ENCODE results near the gene PPARGC1A. TPM values are rescaled to one million over a fixed set of nuclear protein-coding genes. Genes with fewer than 3 reads are reported as not detected.

PPARGC1A gene
- total and polyA plus RNA-seq, 8 donors: 2.7 to 12.2 (median 8.1) TPM

DNA sequence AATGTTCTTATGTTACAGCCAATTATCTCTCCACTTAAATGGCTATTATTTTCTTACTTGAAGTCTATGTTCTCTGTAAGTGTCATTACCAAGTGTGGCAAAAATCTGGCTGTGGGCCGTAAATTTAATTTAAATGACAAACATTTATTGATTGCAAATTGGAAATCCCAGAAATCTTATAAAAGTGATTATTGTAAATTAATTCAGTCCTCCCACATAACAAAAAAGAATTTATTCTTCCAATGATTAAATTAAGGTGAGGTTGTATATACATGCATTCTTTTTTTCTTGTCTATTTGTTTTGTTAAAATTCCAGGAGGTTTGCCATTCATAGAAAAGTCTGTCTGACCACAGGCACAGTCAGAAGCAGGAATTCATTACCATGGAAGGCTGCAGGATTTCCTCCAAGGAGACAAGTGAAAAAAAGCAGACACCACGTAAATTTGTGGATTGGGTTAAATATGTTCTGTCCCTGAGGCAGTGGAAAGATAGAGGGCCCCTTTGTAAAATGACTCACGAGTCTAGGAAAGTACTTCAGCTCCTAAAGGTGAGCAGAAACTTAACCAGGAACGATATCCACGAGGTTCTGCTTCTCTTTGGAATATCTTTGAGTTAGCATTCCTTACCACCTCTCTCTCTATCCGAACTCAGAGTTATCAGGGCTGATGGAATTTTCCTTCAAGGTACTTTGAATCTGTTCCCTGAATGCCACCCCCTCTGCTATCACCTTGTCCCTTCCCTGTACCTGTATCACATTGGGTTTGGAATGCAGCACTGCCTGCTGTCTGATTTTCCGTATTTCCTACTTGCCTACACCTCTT lies 10.7 kb downstream of the PPARGC1A start:
- FAIRE-seq (no peak), DNase-seq (no peak), ATAC-seq (no peak)
- Histone ChIP-seq H3K27ac (peak overlapping the region in 2 of 4 donors; percentile 30 to 47), H3K4me3 (no peak overlapping the region), H3K4me1 (peaks cover 0 to 4% (median 0%) of the 10 kb centered on the region in 3 donors), H3K9me3 (no peaks in the 10 kb centered on the region), H3K27me3 (no peaks in the 10 kb centered on the region), H3K36me3 (no peaks in the 10 kb centered on the region)
- TF ChIP-seq, protein P1, sequence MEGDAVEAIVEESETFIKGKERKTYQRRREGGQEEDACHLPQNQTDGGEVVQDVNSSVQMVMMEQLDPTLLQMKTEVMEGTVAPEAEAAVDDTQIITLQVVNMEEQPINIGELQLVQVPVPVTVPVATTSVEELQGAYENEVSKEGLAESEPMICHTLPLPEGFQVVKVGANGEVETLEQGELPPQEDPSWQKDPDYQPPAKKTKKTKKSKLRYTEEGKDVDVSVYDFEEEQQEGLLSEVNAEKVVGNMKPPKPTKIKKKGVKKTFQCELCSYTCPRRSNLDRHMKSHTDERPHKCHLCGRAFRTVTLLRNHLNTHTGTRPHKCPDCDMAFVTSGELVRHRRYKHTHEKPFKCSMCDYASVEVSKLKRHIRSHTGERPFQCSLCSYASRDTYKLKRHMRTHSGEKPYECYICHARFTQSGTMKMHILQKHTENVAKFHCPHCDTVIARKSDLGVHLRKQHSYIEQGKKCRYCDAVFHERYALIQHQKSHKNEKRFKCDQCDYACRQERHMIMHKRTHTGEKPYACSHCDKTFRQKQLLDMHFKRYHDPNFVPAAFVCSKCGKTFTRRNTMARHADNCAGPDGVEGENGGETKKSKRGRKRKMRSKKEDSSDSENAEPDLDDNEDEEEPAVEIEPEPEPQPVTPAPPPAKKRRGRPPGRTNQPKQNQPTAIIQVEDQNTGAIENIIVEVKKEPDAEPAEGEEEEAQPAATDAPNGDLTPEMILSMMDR (IDR thresholded peaks at IDR 0.05): no peak
- intact Hi-C loops (cut with DNase I): no loop called here
- 29 to 38% methylated on average over 7 of the region's 7 CpGs for WGBS, 2 donors

DNA sequence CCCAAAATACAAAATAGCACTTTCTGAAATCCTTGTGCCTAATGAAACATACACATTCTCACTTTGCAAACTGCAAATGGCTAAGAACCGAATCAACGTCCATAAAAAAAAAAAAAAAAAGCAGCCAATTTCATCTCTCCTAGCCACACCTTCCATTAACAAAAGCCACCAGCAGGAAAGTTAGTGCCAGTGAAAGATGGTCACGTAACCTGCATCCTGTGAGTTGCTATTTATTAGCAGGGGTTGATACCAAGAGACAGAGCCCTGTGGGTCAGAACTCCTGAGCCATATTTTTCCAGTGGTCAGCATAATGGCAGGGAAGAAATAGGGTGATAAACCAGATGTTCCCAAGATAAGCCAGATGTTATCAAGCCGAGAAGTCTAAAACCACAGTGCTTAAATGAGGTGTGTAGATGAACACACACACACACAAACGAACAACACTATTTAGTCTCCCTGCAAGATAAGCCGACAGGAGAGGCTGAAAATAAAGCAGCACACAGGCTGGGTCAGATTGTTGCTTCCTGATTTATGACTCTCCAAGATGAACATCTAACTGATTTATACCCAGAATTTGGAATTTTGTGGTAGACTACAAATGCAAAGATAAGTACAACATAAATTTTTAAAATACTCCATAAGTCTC lies 11.5 kb downstream of the PPARGC1A start:
- TF ChIP-seq, protein P1 (IDR thresholded peaks at IDR 0.05): no peak

DNA sequence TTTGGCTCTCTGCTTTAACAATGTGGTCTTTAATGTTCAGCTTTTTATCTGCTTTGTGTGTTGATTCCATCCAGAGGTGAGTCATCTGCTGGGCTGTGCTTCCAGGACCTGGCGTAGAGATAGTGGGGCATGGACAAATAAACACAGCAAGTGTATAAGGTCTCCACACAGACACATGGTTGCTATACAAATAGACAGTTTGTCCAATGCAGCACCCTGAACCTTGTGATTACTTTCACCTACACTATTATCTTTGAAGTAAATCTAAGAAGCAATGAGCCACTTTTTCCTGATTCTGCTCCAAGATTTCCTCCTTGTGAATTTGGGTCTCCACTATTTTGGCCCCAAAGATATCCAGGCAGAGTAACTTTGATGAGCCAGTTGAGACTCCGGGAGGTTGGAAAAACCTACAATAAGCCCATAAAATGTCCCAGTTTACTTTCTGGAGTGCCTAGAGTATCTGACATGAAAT lies 12.1 kb downstream of the PPARGC1A start:
- Histone ChIP-seq H3K27ac (peak overlapping the region in 2 of 4 donors; percentile 47 to 57), H3K4me1 (peaks cover 0 to 4% (median 0%) of the 10 kb centered on the region in 3 donors), H3K27me3 (no peaks in the 10 kb centered on the region), H3K4me3 (no peak overlapping the region), H3K36me3 (no peaks in the 10 kb centered on the region), H3K9me3 (no peaks in the 10 kb centered on the region)
- TF ChIP-seq, protein P1 (IDR thresholded peaks at IDR 0.05): no peak
- DNase-seq (no peak), ATAC-seq (peak in 3 of 4 donors; percentile 61 to 74 (median 68)), FAIRE-seq (peak; percentile 54)
- 52 to 73% methylated on average over 2 of the region's 2 CpGs for WGBS, 2 donors
- intact Hi-C loops (cut with DNase I): no loop called here

More for the DNA sequence above, 11.5 kb downstream of the PPARGC1A start:
- H3K36me3 ChIP-seq: no peaks in the 10 kb centered on the region
- WGBS, 2 donors: 29 to 33% methylated on average over 6 of the region's 6 CpGs
- H3K27me3 ChIP-seq: no peaks in the 10 kb centered on the region
- FAIRE-seq (no peak), DNase-seq (no peak), ATAC-seq (peak in 1 of 4 donors; percentile 13)
- intact Hi-C loops (cut with DNase I): no loop called here
- peaks cover 0 to 4% (median 0%) of the 10 kb centered on the region in 3 donors for H3K4me1 ChIP-seq
- no peaks in the 10 kb centered on the region for H3K9me3 ChIP-seq
- H3K27ac ChIP-seq: peak overlapping the region in 2 of 4 donors; percentile 47 to 57
- H3K4me3 ChIP-seq: no peak overlapping the region

DNA sequence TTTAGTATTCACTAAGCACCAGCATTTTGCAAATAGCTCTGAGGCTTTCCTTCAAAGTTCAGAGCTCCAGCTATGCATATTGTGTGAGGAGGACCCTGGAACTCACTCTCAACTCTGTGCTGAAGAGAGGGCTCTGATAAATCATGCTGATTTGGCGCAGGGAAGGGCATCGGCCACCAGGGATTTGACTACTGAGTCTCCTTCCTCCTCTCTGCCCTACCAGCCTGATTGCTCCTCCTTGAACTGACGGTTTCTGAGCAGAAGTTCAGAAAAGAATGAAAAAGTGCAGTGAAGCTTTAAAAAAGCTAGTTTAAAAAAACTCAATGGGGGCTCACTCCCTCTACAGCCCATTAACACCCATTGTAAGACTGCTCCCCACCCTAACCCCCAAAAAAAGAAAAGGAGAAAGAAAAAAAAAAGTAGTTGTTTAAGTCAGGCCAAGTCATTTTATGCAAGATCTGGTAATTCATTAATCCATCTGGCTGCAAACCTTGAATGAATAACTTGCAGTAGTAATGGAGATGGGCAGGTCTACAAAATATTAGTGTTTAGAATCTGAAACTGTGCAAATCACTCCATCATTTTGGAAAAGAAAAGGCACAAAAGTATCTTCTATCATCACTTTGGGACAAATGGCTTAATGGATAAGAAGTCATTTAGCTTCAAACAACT lies 13.3 kb downstream of the PPARGC1A start:
- WGBS, 2 donors: 48 to 71% methylated on average over 3 of the region's 3 CpGs
- Histone ChIP-seq H3K36me3 (no peaks in the 10 kb centered on the region), H3K27ac (no peak overlapping the region), H3K4me3 (no peak overlapping the region), H3K9me3 (no peaks in the 10 kb centered on the region), H3K27me3 (no peaks in the 10 kb centered on the region), H3K4me1 (peaks cover 0 to 4% (median 0%) of the 10 kb centered on the region in 3 donors)
- DNase-seq: no peak
- ATAC-seq: no peak
- TF ChIP-seq, protein P1 (IDR thresholded peaks at IDR 0.05): no peak
- FAIRE-seq: no peak
- intact Hi-C loops (cut with DNase I): no loop called here

Data from pancreas (tissue), 10 donors.